ENCODE measurements around the gene IL23R.

- no peak for TF ChIP-seq CTCF (IDR thresholded peaks at IDR 0.05)
- no peak for TF ChIP-seq POLR2A (IDR thresholded peaks at IDR 0.05)
- no peak for TF ChIP-seq POLR2AphosphoS5 (IDR thresholded peaks at IDR 0.05)
Measured at GRCh38 chr1:67130673-67131072, 35.6 kb upstream of the IL23R start.
